Stimulated activated CD4-positive, alpha-beta T cell treated with anti-CD3 and anti-CD28 coated beads, Interleukin-1b, Interleukin-23, amount 100 ng/mL, for 24 hours (primary cell): ENCODE measurements around the gene XAGE2.

Experiments used
- DNase-seq, 4 experiments: peaks; one replicate each; pipeline ENCODE4 v3.0.0-alpha.2; 2020; ENCODE audit warnings: low read depth in 4 of 4, low spot score in 1 of 4

The XAGE2 gene

GRCh38 chrX:52424656-52425055, 55.8 kb downstream of the XAGE2 start:
- DNase-seq = no peak
